A549 (cell line): ENCODE measurements around the gene FHIP1B. TPM values are rescaled to one million over a fixed set of nuclear protein-coding genes. Genes with fewer than 3 reads are reported as not detected.

Experiments
- ATAC-seq, 2 experiments: fragments of 200-7000 bp in 1 of 2; fragments of >200 bp in 1 of 2; cut with Nextera tagmentation in 1 of 2; cut with Tn5 transposase in 1 of 2; 3 replicates each; pipeline versions ENCODE4 v1.8.0 to v1.9.1; 2018 to 2020; ENCODE audit warnings: mild to moderate bottlenecking in 1 of 2, moderate library complexity in 1 of 2
- CTCF ChIA-PET: fragments of 300-600 bp; sonication (Branson Sonifier 250); formaldehyde crosslinking; extraction: SDS; loops from one replicate; lab custom pipeline; 2021; ENCODE audit warnings: antibody characterized with exemption, inconsistent platforms; lab: Yijun Ruan, JAX
- POLR2A ChIA-PET: fragments of 350-600 bp; formaldehyde crosslinking; extraction: SDS; loops from one replicate; lab custom pipeline; 2021; ENCODE audit warnings: antibody characterized with exemption, inconsistent platforms; lab: Yijun Ruan, JAX
- DNase-seq, 2 experiments: peaks; one replicate each; pipeline versions ENCODE4 v3.0.0 to v3.0.0-alpha.2; 2011 to 2016; ENCODE audit warnings: low read depth in 1 of 2, low spot score in 1 of 2
- FAIRE-seq: peaks from 2 replicates; lab custom pipeline; 2011; peaks lifted over from hg19 to GRCh38; lab: Jason Lieb, UNC
- H3K27ac ChIP-seq, 2 experiments: fragments of >200 bp; sonication (Bioruptor Twin); formaldehyde crosslinking; 3 replicates each; pipeline ENCODE4 v1.5.1; 2016 to 2017
- H3K4me1 ChIP-seq: fragments of >200 bp; sonication (Bioruptor Twin); formaldehyde crosslinking; 3 replicates; pipeline ENCODE4 v1.6.1; 2016
- H3K4me2 ChIP-seq: fragments of >200 bp; sonication (Bioruptor Twin); formaldehyde crosslinking; 3 replicates; pipeline ENCODE4 v1.6.1; 2016
- H3K4me3 ChIP-seq: fragments of >200 bp; sonication (Bioruptor Twin); formaldehyde crosslinking; 3 replicates; pipeline ENCODE4 v1.5.1; 2016
- H3K9me3 ChIP-seq: fragments of >200 bp; sonication (Bioruptor Twin); formaldehyde crosslinking; 3 replicates; pipeline ENCODE4 v1.6.1; 2016
- BHLHE40 ChIP-seq: IDR thresholded peaks from 2 replicates; pipeline ENCODE4 v1.6.1; 2012; ENCODE audit warnings: low read depth, low read length, inconsistent platforms
- CBX2 ChIP-seq: fragments of 200-600 bp; sonication (generic); IDR thresholded peaks from 2 replicates; pipeline ENCODE4 v1.6.1; 2016; ENCODE audit warnings: low read depth, mild to moderate bottlenecking, borderline replicate concordance
- CEBPB ChIP-seq, 2 experiments: fragments of >200 bp in 1 of 2; sonication (Bioruptor Twin) in 1 of 2; formaldehyde crosslinking in 1 of 2; IDR thresholded peaks; 2 replicates each; pipeline ENCODE4 v1.6.1; 2012 to 2016
- CTCF ChIP-seq: fragments of >200 bp; sonication (Bioruptor Twin); formaldehyde crosslinking; IDR thresholded peaks from 3 replicates; pipeline ENCODE4 v1.5.1; 2016
- EHF ChIP-seq: fragments of 250-450 bp; sonication (Bioruptor Pico); IDR thresholded peaks from 2 replicates; pipeline ENCODE4 v1.5.0; 2020; ENCODE audit warnings: mild to moderate bottlenecking
- ESRRA ChIP-seq: fragments of 150-350 bp; IDR thresholded peaks from 2 replicates; pipeline ENCODE4 v1.6.1; 2014; ENCODE audit warnings: mild to moderate bottlenecking, low read length, borderline replicate concordance
- HDAC2 ChIP-seq: fragments of 200-600 bp; sonication (generic); IDR thresholded peaks from 2 replicates; pipeline ENCODE4 v1.6.1; 2016
- HEYL ChIP-seq: fragments of 250-450 bp; sonication (Bioruptor Pico); IDR thresholded peaks from 2 replicates; pipeline ENCODE4 v1.8.0; 2021; ENCODE audit warnings: mild to moderate bottlenecking, moderate library complexity
- HOXB13 ChIP-seq: fragments of 250-450 bp; sonication (Bioruptor Pico); IDR thresholded peaks from 2 replicates; pipeline ENCODE4 v1.5.0; 2020; ENCODE audit warnings: low read depth, mild to moderate bottlenecking, moderate library complexity
- HOXB5 ChIP-seq: fragments of 250-450 bp; sonication (Bioruptor Pico); IDR thresholded peaks from 2 replicates; pipeline ENCODE4 v1.5.0; 2020; ENCODE audit warnings: mild to moderate bottlenecking, moderate library complexity
- JUN ChIP-seq, 2 experiments: fragments of >200 bp; sonication (Bioruptor Twin); formaldehyde crosslinking; IDR thresholded peaks; 2 replicates in 1 of 2; 3 replicates in 1 of 2; pipeline ENCODE4 v1.6.1; 2016 to 2017
- KDM5A ChIP-seq: fragments of 200-600 bp; sonication (generic); IDR thresholded peaks from 2 replicates; pipeline ENCODE4 v1.6.1; 2016; ENCODE audit warnings: antibody characterized with exemption, mild to moderate bottlenecking
- MAFK ChIP-seq: fragments of 450-650 bp; IDR thresholded peaks from 2 replicates; pipeline ENCODE4 v1.6.1; 2014; ENCODE audit not compliant: partially characterized antibody
- MAX ChIP-seq: IDR thresholded peaks from 2 replicates; pipeline ENCODE4 v1.6.1; 2012
- MYC ChIP-seq: IDR thresholded peaks from 2 replicates; pipeline ENCODE4 v1.6.1; 2012; ENCODE audit warnings: mild to moderate bottlenecking, inconsistent platforms, low read length, improper control_type of control experiment, borderline replicate concordance
- NFE2L2 ChIP-seq: fragments of 150-350 bp; conservative IDR thresholded peaks from 2 replicates; pipeline ENCODE4 v1.6.1; 2014; ENCODE audit warnings: low read length
- NPAS2 ChIP-seq: fragments of 250-450 bp; sonication (Bioruptor Pico); IDR thresholded peaks from 2 replicates; pipeline ENCODE4 v1.8.0; 2022; ENCODE audit warnings: mild to moderate bottlenecking, moderate library complexity, borderline replicate concordance
- NR3C1 ChIP-seq: fragments of >200 bp; sonication (Bioruptor Twin); formaldehyde crosslinking; IDR thresholded peaks from 3 replicates; pipeline ENCODE4 v1.6.1; 2017
- POLR2AphosphoS2 ChIP-seq: conservative IDR thresholded peaks from 2 replicates; pipeline ENCODE4 v1.6.1; 2012; ENCODE audit warnings: low read length, improper control_type of control experiment, inconsistent platforms
- RAD21 ChIP-seq, 2 experiments: fragments of >200 bp in 1 of 2; sonication (Bioruptor Twin) in 1 of 2; formaldehyde crosslinking in 1 of 2; IDR thresholded peaks in 1 of 2; conservative IDR thresholded peaks in 1 of 2; 2 replicates in 1 of 2; 3 replicates in 1 of 2; pipeline ENCODE4 v1.6.1; 2012 to 2018; ENCODE audit warnings: inconsistent platforms in 1 of 2
- RARB ChIP-seq: fragments of 250-450 bp; sonication (Bioruptor Pico); IDR thresholded peaks from 2 replicates; pipeline ENCODE4 v1.8.0; 2021; ENCODE audit warnings: mild to moderate bottlenecking, moderate library complexity
- RFX5 ChIP-seq: fragments of 450-650 bp; IDR thresholded peaks from 2 replicates; pipeline ENCODE4 v1.7.1; 2014; ENCODE audit warnings: antibody characterized with exemption, mild to moderate bottlenecking, moderate library complexity
- RNF2 ChIP-seq: fragments of 200-600 bp; sonication (generic); IDR thresholded peaks from 2 replicates; pipeline ENCODE4 v1.6.1; 2016; ENCODE audit warnings: low read depth, mild to moderate bottlenecking, antibody characterized with exemption, moderate library complexity, borderline replicate concordance
- SMC3 ChIP-seq: fragments of >200 bp; sonication (Bioruptor Twin); formaldehyde crosslinking; IDR thresholded peaks from 3 replicates; pipeline ENCODE4 v1.6.1; 2018; ENCODE audit warnings: inconsistent platforms
- TFCP2L1 ChIP-seq: fragments of 250-450 bp; sonication (Bioruptor Pico); IDR thresholded peaks from 2 replicates; pipeline ENCODE4 v1.5.0; 2021; ENCODE audit warnings: mild to moderate bottlenecking
- USF2 ChIP-seq: fragments of 450-650 bp; IDR thresholded peaks from 2 replicates; pipeline ENCODE4 v1.6.1; 2014; ENCODE audit warnings: antibody characterized with exemption
- ZC3H11A ChIP-seq: fragments of 450-650 bp; IDR thresholded peaks from 2 replicates; pipeline ENCODE4 v1.6.1; 2014; ENCODE audit warnings: antibody characterized with exemption, mild to moderate bottlenecking
- ZFP36 ChIP-seq: fragments of 450-650 bp; IDR thresholded peaks from 2 replicates; pipeline ENCODE4 v1.6.1; 2014; ENCODE audit warnings: borderline replicate concordance; ENCODE audit not compliant: partially characterized antibody
- ZNF302 ChIP-seq: fragments of 250-450 bp; sonication (Bioruptor Pico); IDR thresholded peaks from 2 replicates; pipeline ENCODE4 v1.9.0; 2021; ENCODE audit warnings: inconsistent platforms, mild to moderate bottlenecking, moderate library complexity
- WGBS: methylation state at CpG from one replicate; pipeline ENCODE4 v1.1.6; 2017; ENCODE audit errors: missing lambda C conversion rate; 5-methylcytosine and 5-hydroxymethylcytosine counted together
- polyA plus RNA-seq, 4 experiments: library from polyadenylated mRNA; depleted of rRNA in 3 of 4; stranded (reverse); fragments of >200 nt; fragmentation: RNase III in 1 of 4; extraction: RNeasy Plus Mini Kit Qiagen cat#74134 plus additional on column Dnase treatment in 1 of 4; gene quantifications; 2 replicates in 3 of 4; 3 replicates in 1 of 4; pipeline ENCODE4 v1.2.3, GENCODE V29; 2011 to 2017

Gene FHIP1B
- polyA plus RNA-seq, 2 of the 4 experiments (the other 2 are of a cell fraction) = 14.3 to 19.4 TPM

DNA sequence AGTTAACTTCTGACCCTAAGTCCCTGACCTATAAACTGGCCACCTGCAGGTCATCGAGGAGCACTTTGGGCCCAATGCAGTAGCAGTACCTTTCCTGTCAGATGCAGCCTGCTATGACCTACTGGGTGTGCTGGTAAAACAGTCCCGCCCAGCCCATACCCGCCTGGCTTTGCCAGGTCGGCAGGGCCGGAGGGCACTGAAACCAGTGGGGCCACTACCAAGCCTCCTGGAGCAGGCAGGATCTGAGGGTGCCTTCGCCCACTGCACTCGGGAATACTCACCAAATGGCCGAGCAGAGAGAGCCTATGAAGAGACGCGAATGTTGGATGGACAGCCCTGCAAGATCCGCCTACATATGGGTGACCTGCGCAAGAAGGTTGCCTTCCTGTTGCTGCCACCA is 24.6 kb downstream of the FHIP1B start:
- TF ChIP-seq ESRRA = no peak
- no peak for TF ChIP-seq RNF2
- TF ChIP-seq MAFK = no peak
- TF ChIP-seq HOXB5 = no peak
- TF ChIP-seq ZNF302 (CRISPR knock-in tag) = no peak
- no peak for TF ChIP-seq NR3C1
- TF ChIP-seq TFCP2L1 (CRISPR knock-in tag) = no peak
- TF ChIP-seq SMC3 = no peak
- TF ChIP-seq USF2 = no peak
- no peak for TF ChIP-seq MAX
- no peak for TF ChIP-seq RAD21 (conservative IDR thresholded peaks at IDR 0.05 in 1 of 2, IDR thresholded peaks at IDR 0.05 in 1 of 2)
- no peak for TF ChIP-seq HEYL
- TF ChIP-seq NFE2L2 = no peak
- no peak for TF ChIP-seq RFX5
- no peak for TF ChIP-seq BHLHE40
- TF ChIP-seq EHF (CRISPR knock-in tag) = no peak
- TF ChIP-seq HDAC2 = no peak
- TF ChIP-seq HOXB13 (CRISPR knock-in tag) = no peak
- TF ChIP-seq KDM5A = no peak
- TF ChIP-seq ZFP36 = no peak
- no peak; a peak in 1 of 6 replicates for ATAC-seq
- ChIA-PET POLR2A (no interaction called here), CTCF (no interaction called here)
- H3K4me1 ChIP-seq = no peaks in the 10 kb centered on the region
- WGBS = 82% methylated on average over 4 of the region's 12 CpGs
- FAIRE-seq = no peak
- H3K9me3 ChIP-seq = no peaks in the 10 kb centered on the region
- no peak overlapping the region for H3K4me2 ChIP-seq
- H3K27ac ChIP-seq = no peak overlapping the region
- DNase-seq = no peak
- no peak overlapping the region for H3K4me3 ChIP-seq

- no peak for FAIRE-seq
- Histone ChIP-seq H3K4me2 (no peak overlapping the region), H3K27ac (no peak overlapping the region), H3K9me3 (no peaks in the 10 kb centered on the region), H3K4me1 (no peaks in the 10 kb centered on the region), H3K4me3 (no peak overlapping the region)
- CTCF ChIA-PET = interaction anchor here (0.6 to 2.7 kb wide), 4 partner anchors 9 to 586 kb away, joined by 3 to 6 read pairs (median 4); no protein-coding TSS in a partner anchor
- ATAC-seq = no peak
- 85% methylated on average over 3 of the region's 3 CpGs for WGBS
- POLR2A ChIA-PET = no interaction called here
- no peak for DNase-seq
- TF ChIP-seq JUN (IDR thresholded peaks at IDR 0.05) (no peak), HOXB5 (no peak), CEBPB (IDR thresholded peaks at IDR 0.05) (no peak)
- TF ChIP-seq, all 56 proteins: peak for 0
Measured at GRCh38 chr11:6206456-6207180, 27.8 kb downstream of the FHIP1B start.

GRCh38 chr11:6205366-6205765 is 29.1 kb downstream of the FHIP1B start, which contains the start of gene C11orf42:
Gene C11orf42, plus strand, starts transcription at chr11:6205557. Its CDS starts 59 bp downstream, at chr11:6205616.
- POLR2A ChIA-PET = no interaction called here
- DNase-seq = no peak
- ATAC-seq = no peak
- FAIRE-seq = no peak
- Histone ChIP-seq H3K27ac (no peak within 1 kb of the TSS), H3K4me3 (no peak within 1 kb of the TSS), H3K4me2 (no peak within 1 kb of the TSS), H3K9me3 (no peaks in the 10 kb centered on the region), H3K4me1 (no peaks in the 10 kb centered on the region)
- 100% methylated on average over 1 of the region's 1 CpG for WGBS
- CTCF ChIA-PET = interaction anchor here (0.5 to 2.7 kb wide), 4 partner anchors 12 to 154 kb away, joined by 3 to 6 read pairs (median 4); no protein-coding TSS in a partner anchor
- TF ChIP-seq MAFK (no peak), NPAS2 (CRISPR knock-in tag) (no peak), RARB (CRISPR knock-in tag) (no peak), NR3C1 (no peak), CTCF (no peak), EHF (CRISPR knock-in tag) (no peak), BHLHE40 (no peak), CEBPB (IDR thresholded peaks at IDR 0.05) (no peak), ZC3H11A (no peak), MYC (no peak), CBX2 (no peak), POLR2AphosphoS2 (no peak), RNF2 (no peak)
